SU-DHL-6 (cell line): Measurements from ENCODE around the gene COG5.

Experiments used
- CTCF ChIP-seq: fragments of 200-600 bp; sonication (generic); IDR thresholded peaks from one replicate; pipeline ENCODE4 v1.5.1; 2017; ENCODE audit warnings: antibody characterized with exemption, mild to moderate bottlenecking, low read length, moderate library complexity; ENCODE audit not compliant: insufficient read depth, poor library complexity, severe bottlenecking
- EZH2phosphoT487 ChIP-seq: fragments of 200-600 bp; sonication (generic), shearing (Covaris generic); conservative IDR thresholded peaks from 2 replicates; pipeline ENCODE4 v1.6.1; 2018; ENCODE audit warnings: mild to moderate bottlenecking, antibody characterized with exemption, low read length, moderate library complexity, mixed read lengths

DNA sequence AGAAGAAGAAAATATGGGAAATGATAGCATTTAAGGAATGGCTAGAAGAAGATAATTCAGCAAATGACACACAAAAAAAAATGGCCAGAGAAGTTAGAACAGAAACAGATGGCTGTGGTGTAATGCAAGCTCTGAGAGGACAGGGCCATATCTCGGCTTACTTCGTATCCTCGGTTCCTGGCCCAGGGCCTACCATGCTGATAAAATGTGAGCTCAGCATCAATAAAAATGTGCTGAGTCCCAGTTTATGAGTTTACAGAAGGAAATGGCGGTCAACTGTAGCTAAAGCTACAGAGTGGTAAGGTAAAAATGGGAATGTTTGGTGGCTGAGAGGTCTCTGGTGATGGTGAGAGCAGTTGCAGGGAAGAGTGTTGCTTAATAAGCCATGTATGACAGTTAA is 354.2 kb downstream of the COG5 start:
- TF ChIP-seq CTCF (no peak), EZH2phosphoT487 (no peak)
